CD4-positive, alpha-beta memory T cell (primary cell): ENCODE results near the gene MRPL45. TPM values are rescaled to one million over a fixed set of nuclear protein-coding genes. Genes with fewer than 3 reads are reported as not detected.

Source experiments
- CTCF ChIA-PET: fragments of 350-600 bp; sonication (Branson Sonifier 250); formaldehyde crosslinking; loops from one replicate; lab custom pipeline; 2021; ENCODE audit warnings: inconsistent platforms; ENCODE audit not compliant: partially characterized antibody; lab: Charles Lee
- POLR2A ChIA-PET: fragments of 350-600 bp; sonication (Branson Sonifier 250); formaldehyde crosslinking; loops from one replicate; lab custom pipeline; 2021; ENCODE audit not compliant: partially characterized antibody; lab: Charles Lee
- DNase-seq, 5 donors: peaks; one replicate each; pipeline versions ENCODE4 v3.0.0 to v3.0.0-alpha.2; 2020 to 2022; ENCODE audit warnings: mixed read lengths in 1 of 5
- H3K27ac ChIP-seq: one replicate; pipeline ENCODE4 v1.7.0; 2013; ENCODE audit warnings: low read depth, low read length
- H3K27me3 ChIP-seq: 2 replicates; pipeline ENCODE4 v1.7.0; 2013; ENCODE audit warnings: mild to moderate bottlenecking, low read length, moderate library complexity; ENCODE audit not compliant: insufficient read depth
- H3K36me3 ChIP-seq: 2 replicates; pipeline ENCODE4 v1.7.0; 2013; ENCODE audit warnings: mild to moderate bottlenecking, low read length, moderate library complexity; ENCODE audit not compliant: insufficient read depth
- H3K4me1 ChIP-seq: 2 replicates; pipeline ENCODE4 v1.7.0; 2013; ENCODE audit warnings: mild to moderate bottlenecking, low read length, moderate library complexity; ENCODE audit not compliant: insufficient read depth
- H3K4me3 ChIP-seq, 2 donors: one replicate each; pipeline ENCODE4 v1.7.0; 2013; ENCODE audit warnings: low read length in 2 of 2, mild to moderate bottlenecking in 1 of 2
- H3K9me3 ChIP-seq, 2 donors: one replicate each; pipeline ENCODE4 v1.7.0; 2013; ENCODE audit warnings: low read length in 2 of 2, control low read depth in 1 of 2; ENCODE audit not compliant: control insufficient read depth in 1 of 2
- H3K27ac Mint-ChIP-seq, 7 donors: one replicate each; pipeline ENCODE4 v1.8.0; 2020 to 2021; ENCODE audit warnings: mixed read lengths in 7 of 7, mild to moderate bottlenecking in 6 of 7, inconsistent platforms in 3 of 7, moderate library complexity in 3 of 7
- H3K27me3 Mint-ChIP-seq, 2 donors: one replicate each; pipeline ENCODE4 v1.8.0; 2020 to 2021; ENCODE audit warnings: mixed read lengths in 2 of 2
- H3K36me3 Mint-ChIP-seq, 2 donors: one replicate each; pipeline ENCODE4 v1.8.0; 2020 to 2021; ENCODE audit warnings: mixed read lengths in 2 of 2, inconsistent platforms in 1 of 2, mild to moderate bottlenecking in 1 of 2
- H3K4me1 Mint-ChIP-seq, 4 donors: one replicate each; pipeline ENCODE4 v1.8.0; 2020 to 2021; ENCODE audit warnings: mixed read lengths in 4 of 4, mild to moderate bottlenecking in 1 of 4
- H3K4me3 Mint-ChIP-seq, 8 donors: one replicate each; pipeline ENCODE4 v1.8.0; 2020 to 2021; ENCODE audit warnings: mixed read lengths in 8 of 8, mild to moderate bottlenecking in 7 of 8, moderate library complexity in 6 of 8, inconsistent platforms in 3 of 8
- H3K9me3 Mint-ChIP-seq, 8 donors: one replicate each; pipeline ENCODE4 v1.8.0; 2020 to 2021; ENCODE audit warnings: mixed read lengths in 8 of 8, mild to moderate bottlenecking in 5 of 8, inconsistent platforms in 3 of 8, moderate library complexity in 1 of 8
- intact Hi-C: fragments of 100-400 bp; cut with micrococcal nuclease; formaldehyde crosslinking; loops from one replicate; pipeline ENCODE4 v1.15.1; 2023
- polyA plus RNA-seq, 2 donors: library from polyadenylated mRNA; unstranded; fragments of 300-500 nt; fragmentation: Illumina TruSeq; gene quantifications; one replicate each; pipeline ENCODE4 v1.2.3, GENCODE V29; 2021
- total RNA-seq, 2 experiments: library from RNA; stranded (reverse); gene quantifications; one replicate each; pipeline ENCODE4 v1.2.3, GENCODE V29; 2021

MRPL45 gene
- total and polyA plus RNA-seq, 4 experiments from 2014 or later = 17.2 to 29.4 (median 21.4) TPM

DNA sequence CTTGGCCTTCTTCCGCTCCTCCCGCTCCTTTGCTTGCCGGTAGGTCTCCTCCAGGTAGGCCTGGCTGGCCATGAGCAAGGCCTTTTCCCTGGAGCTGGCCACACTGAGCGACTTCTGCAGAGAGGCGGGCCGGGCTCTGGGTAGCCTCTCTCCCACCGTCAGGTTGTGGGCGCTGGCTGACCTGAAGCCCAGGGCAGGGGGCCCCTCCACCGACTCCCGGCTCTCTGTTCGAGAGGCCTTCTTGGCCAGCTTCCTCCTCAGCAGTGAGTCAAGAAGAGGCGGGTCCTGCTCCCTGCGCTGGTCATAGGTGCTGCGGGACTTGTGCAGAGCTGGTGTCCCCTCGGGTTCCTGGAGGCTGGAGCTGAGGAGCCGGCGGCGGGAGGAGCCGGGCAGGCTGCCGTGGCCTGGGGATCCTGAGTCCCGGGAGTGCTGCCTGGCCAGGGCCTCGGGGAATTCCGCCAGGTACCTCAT is 34.0 kb downstream of the MRPL45 start:
- Histone ChIP-seq H3K9me3 (no peaks in the 10 kb centered on the region), H3K4me1 (no peaks in the 10 kb centered on the region), H3K27me3 (no peaks in the 10 kb centered on the region), H3K36me3 (no peaks in the 10 kb centered on the region), H3K27ac (no peak overlapping the region), H3K4me3 (no peak overlapping the region)
- peaks cover 0 to 6% (median under 1%) of the 10 kb centered on the region in 4 donors for H3K4me1 Mint-ChIP-seq
- H3K27ac Mint-ChIP-seq = no peak overlapping the region
- H3K36me3 Mint-ChIP-seq = no peaks in the 10 kb centered on the region
- H3K27me3 Mint-ChIP-seq = peaks cover 7 to 21% of the 10 kb centered on the region in 2 donors
- H3K4me3 Mint-ChIP-seq = no peak overlapping the region
- H3K9me3 Mint-ChIP-seq = no peaks in the 10 kb centered on the region
- ChIA-PET CTCF (interaction anchor here (1.0 to 2.2 kb wide), 2 partner anchors 8 to 18 kb away, joined by 3 to 7 read pairs; no protein-coding TSS in a partner anchor), POLR2A (no interaction called here)
- no peak for DNase-seq
- intact Hi-C loops = no loop called here

GRCh38 chr17:38332735-38333134 is 35.8 kb downstream of the MRPL45 start:
- Mint-ChIP-seq H3K4me1 (no peaks in the 10 kb centered on the region), H3K4me3 (no peak overlapping the region), H3K27ac (no peak overlapping the region), H3K9me3 (no peaks in the 10 kb centered on the region), H3K27me3 (peaks cover 7 to 21% of the 10 kb centered on the region in 2 donors), H3K36me3 (no peaks in the 10 kb centered on the region)
- H3K27ac ChIP-seq = no peak overlapping the region
- no peaks in the 10 kb centered on the region for H3K27me3 ChIP-seq
- POLR2A ChIA-PET = no interaction called here
- DNase-seq = no peak
- H3K4me1 ChIP-seq = no peaks in the 10 kb centered on the region
- H3K36me3 ChIP-seq = no peaks in the 10 kb centered on the region
- no peak overlapping the region for H3K4me3 ChIP-seq
- intact Hi-C loops = no loop called here
- CTCF ChIA-PET = interaction anchor here (0.8 to 3.2 kb wide), 4 partner anchors 8 to 81 kb away, joined by 5 to 14 read pairs (median 6); no protein-coding TSS in a partner anchor
- no peaks in the 10 kb centered on the region for H3K9me3 ChIP-seq

- Mint-ChIP-seq H3K4me3 (no peak overlapping the region), H3K9me3 (no peaks in the 10 kb centered on the region), H3K27me3 (peaks cover 7 to 21% of the 10 kb centered on the region in 2 donors), H3K4me1 (no peaks in the 10 kb centered on the region), H3K36me3 (no peaks in the 10 kb centered on the region), H3K27ac (peak overlapping the region in 1 of 7 donors; percentile 57)
- Histone ChIP-seq H3K4me1 (no peaks in the 10 kb centered on the region), H3K36me3 (no peaks in the 10 kb centered on the region), H3K27ac (no peak overlapping the region), H3K4me3 (no peak overlapping the region), H3K9me3 (no peaks in the 10 kb centered on the region), H3K27me3 (no peaks in the 10 kb centered on the region)
- ChIA-PET POLR2A (no interaction called here), CTCF (interaction anchor here (0.8 to 3.2 kb wide), 3 partner anchors 9 to 80 kb away, joined by 5 to 14 read pairs (median 6); no protein-coding TSS in a partner anchor)
- peak in 4 of 5 donors; percentile 11 to 26 (median 16) for DNase-seq
- intact Hi-C loops = no loop called here
These were observed 36.8 kb downstream of the MRPL45 start for GRCh38 chr17:38333635-38334295.

DNA sequence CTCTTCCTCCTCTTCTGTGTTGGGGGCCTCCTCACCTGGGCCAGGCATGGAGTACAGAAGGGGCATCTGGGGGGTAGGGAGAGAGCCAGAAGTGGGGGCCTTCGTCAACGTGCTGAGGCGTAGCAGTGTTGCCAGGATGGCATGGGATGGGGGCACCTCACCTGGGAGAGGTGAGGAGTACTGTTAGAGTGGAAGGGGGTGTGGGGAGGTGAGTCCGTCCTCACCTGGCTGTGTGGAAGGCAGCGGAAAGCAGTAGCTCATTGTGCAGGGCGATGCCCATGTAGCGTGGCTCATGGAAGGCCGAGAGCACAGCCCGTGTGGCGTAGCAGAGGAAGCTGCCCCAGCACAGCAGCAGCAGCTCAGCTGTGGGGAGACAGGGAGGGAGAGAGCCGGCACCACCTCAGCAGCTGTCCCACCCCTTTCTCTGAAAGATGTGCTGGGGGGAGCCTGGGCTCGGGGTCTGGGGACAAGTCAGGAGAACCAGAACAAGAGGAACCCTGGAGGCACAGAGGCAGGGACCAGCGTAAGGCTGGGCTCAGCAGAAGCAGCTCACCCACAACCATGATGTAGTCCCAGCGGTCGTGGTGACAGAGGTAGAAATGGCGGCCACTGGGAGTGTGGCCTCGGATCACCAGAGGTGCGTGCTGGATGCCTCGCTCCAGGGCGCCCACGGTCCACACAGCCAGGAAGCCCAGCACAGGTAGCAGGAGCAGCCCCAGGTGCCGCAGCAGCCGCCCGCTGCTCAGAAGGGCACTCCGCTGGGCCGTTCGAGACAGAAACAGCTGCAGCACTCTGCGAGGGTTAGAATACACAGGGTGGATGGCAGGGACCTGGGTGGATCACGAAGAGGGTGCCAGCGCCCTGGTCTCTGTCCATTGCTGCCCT is 37.8 kb downstream of the MRPL45 start:
- CTCF ChIA-PET = interaction anchor here (3.2 kb wide), 1 partner anchor 80 kb away, joined by 14 read pairs; no protein-coding TSS in a partner anchor
- Histone ChIP-seq H3K9me3 (no peaks in the 10 kb centered on the region), H3K36me3 (no peaks in the 10 kb centered on the region), H3K27me3 (no peaks in the 10 kb centered on the region), H3K4me1 (no peaks in the 10 kb centered on the region), H3K4me3 (no peak overlapping the region), H3K27ac (no peak overlapping the region)
- POLR2A ChIA-PET = no interaction called here
- H3K4me3 Mint-ChIP-seq = no peak overlapping the region
- DNase-seq = no peak
- no peaks in the 10 kb centered on the region for H3K9me3 Mint-ChIP-seq
- no peak overlapping the region for H3K27ac Mint-ChIP-seq
- no peaks in the 10 kb centered on the region for H3K4me1 Mint-ChIP-seq
- peaks cover 7 to 23% of the 10 kb centered on the region in 2 donors for H3K27me3 Mint-ChIP-seq
- intact Hi-C loops = no loop called here
- H3K36me3 Mint-ChIP-seq = no peaks in the 10 kb centered on the region

- Mint-ChIP-seq H3K4me3 (no peak overlapping the region), H3K4me1 (no peaks in the 10 kb centered on the region), H3K27me3 (peaks cover 5 to 14% of the 10 kb centered on the region in 2 donors), H3K9me3 (no peaks in the 10 kb centered on the region), H3K27ac (no peak overlapping the region), H3K36me3 (no peaks in the 10 kb centered on the region)
- Histone ChIP-seq H3K4me3 (no peak overlapping the region), H3K36me3 (no peaks in the 10 kb centered on the region), H3K9me3 (no peaks in the 10 kb centered on the region), H3K27me3 (no peaks in the 10 kb centered on the region), H3K4me1 (no peaks in the 10 kb centered on the region), H3K27ac (no peak overlapping the region)
- intact Hi-C loops = no loop called here
- POLR2A ChIA-PET = no interaction called here
- no peak for DNase-seq
- CTCF ChIA-PET = no interaction called here
These were observed 39.9 kb downstream of the MRPL45 start for GRCh38 chr17:38336838-38337237.

GRCh38 chr17:38338053-38338452 is 41.1 kb downstream of the MRPL45 start:
- intact Hi-C loops = no loop called here
- no peak overlapping the region for H3K27ac ChIP-seq
- H3K27me3 Mint-ChIP-seq = peaks cover 3 to 15% of the 10 kb centered on the region in 2 donors
- H3K27ac Mint-ChIP-seq = no peak overlapping the region
- ChIA-PET CTCF (interaction anchor here (0.8 kb wide), 1 partner anchor 12 kb away, joined by 3 read pairs; no protein-coding TSS in a partner anchor), POLR2A (no interaction called here)
- DNase-seq = no peak
- H3K4me1 Mint-ChIP-seq = no peaks in the 10 kb centered on the region
- H3K36me3 ChIP-seq = no peaks in the 10 kb centered on the region
- H3K9me3 ChIP-seq = no peaks in the 10 kb centered on the region
- no peak overlapping the region for H3K4me3 Mint-ChIP-seq
- H3K4me3 ChIP-seq = no peak overlapping the region
- H3K9me3 Mint-ChIP-seq = no peaks in the 10 kb centered on the region
- no peaks in the 10 kb centered on the region for H3K36me3 Mint-ChIP-seq
- no peaks in the 10 kb centered on the region for H3K27me3 ChIP-seq
- H3K4me1 ChIP-seq = no peaks in the 10 kb centered on the region

- Mint-ChIP-seq H3K36me3 (no peaks in the 10 kb centered on the region), H3K4me3 (no peak overlapping the region), H3K27me3 (peaks cover 3 to 12% of the 10 kb centered on the region in 2 donors), H3K4me1 (no peaks in the 10 kb centered on the region), H3K27ac (no peak overlapping the region), H3K9me3 (no peaks in the 10 kb centered on the region)
- Histone ChIP-seq H3K4me1 (no peaks in the 10 kb centered on the region), H3K27me3 (no peaks in the 10 kb centered on the region), H3K9me3 (no peaks in the 10 kb centered on the region), H3K27ac (no peak overlapping the region), H3K4me3 (no peak overlapping the region), H3K36me3 (no peaks in the 10 kb centered on the region)
- POLR2A ChIA-PET = no interaction called here
- CTCF ChIA-PET = interaction anchor here (0.8 kb wide), 1 partner anchor 11 kb away, joined by 3 read pairs; no protein-coding TSS in a partner anchor
- no peak for DNase-seq
- intact Hi-C loops = no loop called here
These were observed 41.6 kb downstream of the MRPL45 start for GRCh38 chr17:38338535-38338934.
